Left ventricle myocardium inferior (tissue), 1 donor: Measurements from ENCODE around the gene ZNF408. TPM values are rescaled to one million over a fixed set of nuclear protein-coding genes. Genes with fewer than 3 reads are reported as not detected.
"Not testable (repeated sequence)": the region's sequence is repeated elsewhere in the genome, so short reads cannot be mapped to it uniquely, and the experiment has no call there.

Experiments
- DNase-seq: peaks from one replicate; pipeline ENCODE4 v3.0.0-alpha.2; 2020
- H3K27ac ChIP-seq: fragments of 200-600 bp; replicated peaks from 2 replicates; pipeline ENCODE4 v1.8.0; 2021
- H3K27me3 ChIP-seq: fragments of 200-600 bp; 2 replicates; pipeline ENCODE4 v1.8.0; 2021; ENCODE audit warnings: low read depth
- H3K36me3 ChIP-seq: fragments of 200-600 bp; 2 replicates; pipeline ENCODE4 v1.8.0; 2021
- H3K4me1 ChIP-seq: fragments of 200-600 bp; 2 replicates; pipeline ENCODE4 v1.8.0; 2021
- H3K4me3 ChIP-seq: fragments of 200-600 bp; 2 replicates; pipeline ENCODE4 v1.8.0; 2021; ENCODE audit warnings: mild to moderate bottlenecking, moderate library complexity
- H3K9me3 ChIP-seq: fragments of 200-600 bp; replicated peaks from 2 replicates; pipeline ENCODE4 v1.8.0; 2021
- intact Hi-C: fragments of 100-400 bp; cut with micrococcal nuclease; formaldehyde crosslinking; loops from one replicate; pipeline ENCODE4 v1.11.0; 2022
- total RNA-seq: library from RNA; stranded (reverse); fragmentation: NEBNext Ultra II Directional; extraction: Animal tissue kit (Norgen Biotek cat#: 25700); gene quantifications from one replicate; pipeline ENCODE4 v1.2.1, GENCODE V29; 2021
- TF ChIP-seq, protein P1 (sequence below): fragments of 200-600 bp; IDR thresholded peaks from 2 replicates; pipeline ENCODE4 v1.8.0; 2021; ENCODE audit warnings: antibody characterized with exemption, mild to moderate bottlenecking, borderline replicate concordance
- donor health status: DM: no; HTN: yes; CAD: no; lungs with severe emphysema.

ZNF408 gene
- total RNA-seq, 1 donor from 2014 or later: 7.3 TPM

DNA sequence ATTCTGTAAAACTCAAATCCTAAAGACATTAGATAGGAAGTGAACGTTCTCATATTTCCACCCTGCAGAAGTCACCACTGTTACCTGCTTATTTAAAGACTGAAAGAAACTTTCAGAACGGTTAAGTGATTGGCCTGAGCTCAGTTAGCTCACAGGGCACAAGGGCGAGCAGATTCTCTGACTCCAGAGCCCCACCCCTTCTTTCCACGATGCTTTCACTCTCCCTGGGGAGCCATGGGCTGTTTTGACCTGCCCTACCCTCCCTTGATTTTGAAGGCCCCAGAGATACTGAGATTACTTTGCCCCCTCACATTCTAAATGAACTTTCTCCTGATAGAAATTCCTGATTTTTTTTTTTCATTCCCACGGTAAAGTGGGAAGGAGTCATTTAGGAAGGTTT lies 34.3 kb upstream of the ZNF408 start:
- intact Hi-C loops: no loop called here
- H3K4me1 ChIP-seq: peaks cover 70% of the 10 kb centered on the region
- DNase-seq: peak; percentile 50
- peak overlapping the region; percentile 88 for H3K27ac ChIP-seq
- H3K9me3 ChIP-seq: no peaks in the 10 kb centered on the region
- H3K27me3 ChIP-seq: no peaks in the 10 kb centered on the region
- TF ChIP-seq, protein P1, sequence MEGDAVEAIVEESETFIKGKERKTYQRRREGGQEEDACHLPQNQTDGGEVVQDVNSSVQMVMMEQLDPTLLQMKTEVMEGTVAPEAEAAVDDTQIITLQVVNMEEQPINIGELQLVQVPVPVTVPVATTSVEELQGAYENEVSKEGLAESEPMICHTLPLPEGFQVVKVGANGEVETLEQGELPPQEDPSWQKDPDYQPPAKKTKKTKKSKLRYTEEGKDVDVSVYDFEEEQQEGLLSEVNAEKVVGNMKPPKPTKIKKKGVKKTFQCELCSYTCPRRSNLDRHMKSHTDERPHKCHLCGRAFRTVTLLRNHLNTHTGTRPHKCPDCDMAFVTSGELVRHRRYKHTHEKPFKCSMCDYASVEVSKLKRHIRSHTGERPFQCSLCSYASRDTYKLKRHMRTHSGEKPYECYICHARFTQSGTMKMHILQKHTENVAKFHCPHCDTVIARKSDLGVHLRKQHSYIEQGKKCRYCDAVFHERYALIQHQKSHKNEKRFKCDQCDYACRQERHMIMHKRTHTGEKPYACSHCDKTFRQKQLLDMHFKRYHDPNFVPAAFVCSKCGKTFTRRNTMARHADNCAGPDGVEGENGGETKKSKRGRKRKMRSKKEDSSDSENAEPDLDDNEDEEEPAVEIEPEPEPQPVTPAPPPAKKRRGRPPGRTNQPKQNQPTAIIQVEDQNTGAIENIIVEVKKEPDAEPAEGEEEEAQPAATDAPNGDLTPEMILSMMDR: no peak
- H3K36me3 ChIP-seq: peaks cover 90% of the 10 kb centered on the region
- H3K4me3 ChIP-seq: no peak overlapping the region

DNA sequence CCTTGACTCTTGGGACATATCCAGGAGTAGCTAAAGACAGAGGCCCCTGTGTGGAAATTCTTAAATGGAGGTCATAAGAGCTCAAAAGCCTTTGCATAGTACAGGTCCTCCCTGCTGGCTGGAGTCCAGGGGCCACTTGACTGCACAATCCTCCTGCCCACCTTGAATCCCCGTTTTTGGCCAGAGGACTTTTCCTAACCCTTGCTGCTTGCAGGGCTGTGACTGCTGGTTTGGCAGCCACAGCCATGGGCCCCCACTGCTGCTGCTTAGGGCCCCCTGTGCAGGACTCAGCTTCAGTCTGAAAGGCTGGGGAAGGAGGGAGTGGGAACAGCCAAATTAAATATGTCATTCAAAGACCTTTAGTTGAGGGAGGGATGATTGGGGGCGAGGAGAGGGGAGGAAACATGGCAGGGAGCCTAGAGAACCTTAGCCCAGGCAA lies 33.8 kb upstream of the ZNF408 start:
- Histone ChIP-seq H3K9me3 (no peaks in the 10 kb centered on the region), H3K27ac (peak overlapping the region; percentile 88), H3K36me3 (peaks cover 90% of the 10 kb centered on the region), H3K4me1 (peaks cover 73% of the 10 kb centered on the region), H3K27me3 (no peaks in the 10 kb centered on the region), H3K4me3 (no peak overlapping the region)
- TF ChIP-seq, protein P1: no peak
- intact Hi-C loops: no loop called here
- no peak for DNase-seq

DNA sequence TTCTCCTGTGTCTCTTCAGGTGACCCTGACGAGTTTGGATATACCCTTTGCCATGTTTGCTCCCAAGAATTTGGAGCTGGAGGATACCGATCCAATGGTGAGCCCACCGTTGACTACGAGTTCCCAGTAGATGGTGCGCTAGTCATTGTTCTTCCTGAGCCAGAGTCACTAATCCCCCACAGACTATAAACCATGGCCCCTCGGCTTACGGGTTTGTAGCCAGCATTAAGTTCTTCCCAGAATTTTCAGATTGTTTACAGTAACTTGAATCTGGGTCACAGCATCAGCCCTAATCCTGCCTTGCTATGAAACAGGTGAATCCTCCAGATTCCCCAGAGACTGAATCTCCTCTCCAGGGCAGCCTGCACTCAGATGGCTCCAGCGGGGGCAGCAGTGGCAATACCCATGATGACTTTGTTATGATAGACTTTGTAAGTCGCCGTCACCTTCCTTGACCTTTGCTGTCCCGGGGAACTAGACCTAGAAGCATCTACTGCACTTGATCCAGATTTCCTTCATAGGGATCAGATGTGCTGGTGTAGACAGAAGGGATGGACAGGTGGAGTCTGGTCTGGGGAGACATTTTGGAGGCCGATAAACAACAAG lies 32.2 kb upstream of the ZNF408 start:
- DNase-seq: no peak
- H3K4me3 ChIP-seq: no peak overlapping the region
- TF ChIP-seq, protein P1: no peak
- peaks cover 81% of the 10 kb centered on the region for H3K4me1 ChIP-seq
- intact Hi-C loops: no loop called here
- H3K27ac ChIP-seq: peak overlapping the region; percentile 88
- no peaks in the 10 kb centered on the region for H3K9me3 ChIP-seq
- peaks cover 90% of the 10 kb centered on the region for H3K36me3 ChIP-seq
- no peaks in the 10 kb centered on the region for H3K27me3 ChIP-seq

DNA sequence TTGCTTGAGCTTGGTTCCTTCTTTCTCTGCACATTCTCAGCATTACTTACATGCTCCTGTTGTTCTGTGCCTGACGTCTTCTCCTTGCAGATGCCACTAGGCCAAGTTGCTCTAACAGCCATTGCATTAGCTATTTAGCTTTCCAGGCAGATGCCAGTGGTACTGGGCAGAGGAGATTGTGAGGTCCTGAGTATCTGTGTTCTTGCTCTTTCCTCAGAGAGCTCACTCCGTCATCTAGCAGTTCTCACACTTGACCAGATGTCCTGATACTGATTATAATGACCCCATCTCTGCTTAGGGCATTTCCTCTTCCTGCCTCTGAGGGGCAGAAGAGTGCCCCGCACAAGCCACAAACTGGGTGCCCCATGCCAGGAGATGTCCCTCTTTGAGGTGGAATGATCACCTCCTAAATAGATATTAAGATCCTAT lies 31.1 kb upstream of the ZNF408 start:
- Histone ChIP-seq H3K36me3 (peaks cover 83% of the 10 kb centered on the region), H3K27me3 (no peaks in the 10 kb centered on the region), H3K27ac (peak overlapping the region; percentile 88), H3K4me1 (peaks cover 81% of the 10 kb centered on the region), H3K9me3 (no peaks in the 10 kb centered on the region), H3K4me3 (no peak overlapping the region)
- TF ChIP-seq, protein P1: peak; percentile 48
- no peak for DNase-seq
- intact Hi-C loops: no loop called here

DNA sequence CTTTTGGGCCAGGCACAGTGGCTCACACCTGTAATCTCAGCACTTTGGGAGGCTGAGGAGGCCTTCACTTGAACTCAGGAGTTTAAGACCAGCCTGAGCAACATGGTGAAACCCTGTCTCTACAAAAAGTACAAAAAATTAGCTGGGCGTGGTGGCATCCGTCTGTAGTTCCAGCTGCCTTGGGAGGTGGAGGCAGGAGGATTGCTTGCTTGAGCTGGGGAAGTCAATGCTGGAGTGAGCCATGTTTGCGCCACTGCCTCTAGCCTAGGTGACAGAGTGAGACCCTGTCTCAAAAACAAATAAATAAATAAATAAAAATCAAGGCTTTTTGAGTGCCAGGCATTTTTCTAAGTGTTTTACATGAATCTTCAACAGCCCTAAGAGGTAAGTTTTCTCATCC lies 30.3 kb upstream of the ZNF408 start:
- H3K9me3 ChIP-seq, H3K4me3 ChIP-seq, DNase-seq, intact Hi-C loops, H3K27me3 ChIP-seq: not testable (repeated sequence)
- Histone ChIP-seq H3K36me3 (peaks cover 75% of the 10 kb centered on the region), H3K27ac (peak overlapping the region; percentile 88), H3K4me1 (peaks cover 81% of the 10 kb centered on the region)

DNA sequence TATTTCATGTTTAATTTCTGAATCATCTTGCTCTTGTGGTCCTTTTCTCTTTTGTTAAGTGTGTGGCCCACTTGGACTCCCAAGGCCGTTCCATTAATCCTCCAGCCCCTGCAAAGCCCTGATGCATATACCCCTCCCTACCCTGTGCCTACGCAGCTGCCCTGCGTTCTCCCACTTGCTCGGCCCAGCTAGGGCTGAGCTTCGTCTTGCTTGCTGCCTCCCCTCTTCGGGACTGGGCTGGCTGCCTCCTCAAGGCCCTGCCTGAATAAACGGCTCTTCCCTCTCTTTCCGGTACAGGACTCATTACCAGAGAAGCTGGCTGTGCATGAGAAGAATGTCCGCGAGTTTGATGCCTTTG lies 28.9 kb upstream of the ZNF408 start:
- TF ChIP-seq, protein P1: no peak
- Histone ChIP-seq H3K36me3 (peaks cover 76% of the 10 kb centered on the region), H3K4me3 (no peak overlapping the region), H3K9me3 (no peaks in the 10 kb centered on the region), H3K4me1 (peaks cover 82% of the 10 kb centered on the region), H3K27ac (peak overlapping the region; percentile 88), H3K27me3 (no peaks in the 10 kb centered on the region)
- no peak for DNase-seq
- intact Hi-C loops: no loop called here
